GM18499 (cell line): ENCODE data around the gene ANXA7.
"Not testable (repeated sequence)": the region's sequence is repeated elsewhere in the genome, so short reads cannot be mapped to it uniquely, and the experiment has no call there.

Experiments used
- ATAC-seq: cut with Tn5 transposase; IDR thresholded peaks from one replicate; pipeline ENCODE4 v1.9.1; 2021; ENCODE audit warnings: moderate number of reproducible peaks; ENCODE audit not compliant: insufficient read depth, unreplicated experiment

ANXA7 gene

GRCh38 chr10:73357166-73357565 is 56.7 kb downstream of the ANXA7 start:
- ATAC-seq = no peak

DNA sequence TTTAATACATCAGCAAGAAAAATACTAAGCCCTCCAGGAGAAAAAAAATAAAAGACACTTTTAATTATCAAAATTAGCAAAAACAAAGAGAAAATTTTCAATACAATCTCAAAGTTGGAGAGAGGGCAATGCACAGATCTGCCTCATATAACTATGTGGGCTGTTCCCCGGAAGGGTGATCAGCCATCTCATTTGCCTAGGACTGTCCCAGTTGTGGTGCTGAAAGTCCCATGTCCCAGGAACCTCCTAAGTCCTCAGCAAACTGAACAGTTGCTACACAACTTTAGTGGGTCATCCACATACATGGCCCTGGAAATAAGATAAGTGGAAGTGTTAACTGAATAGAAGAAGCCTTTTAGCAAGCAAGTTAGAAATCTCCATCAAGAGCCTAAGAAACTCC is 69.6 kb downstream of the ANXA7 start:
- ATAC-seq = no peak

DNA sequence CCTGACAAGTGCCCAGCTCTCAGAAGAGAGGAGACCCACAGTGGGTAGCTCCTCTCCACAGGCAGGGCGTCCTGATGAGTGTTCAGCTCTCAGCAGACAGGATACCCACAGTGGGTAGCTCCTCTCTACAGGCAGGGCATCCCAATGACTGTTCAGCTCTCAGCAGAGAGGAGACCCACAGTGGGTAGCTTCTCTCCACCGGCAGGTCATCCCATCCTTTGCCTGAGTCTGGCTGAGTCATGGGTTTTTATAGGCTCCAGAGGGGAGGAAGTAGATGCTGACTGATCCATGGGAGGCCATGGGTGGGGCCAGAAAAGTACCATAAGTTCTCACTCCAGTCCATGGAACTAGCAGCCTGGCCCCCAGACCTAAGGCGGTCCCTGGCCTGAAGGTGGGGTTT is 73.7 kb downstream of the ANXA7 start:
- ATAC-seq = no peak

- ATAC-seq = no peak
Measured at GRCh38 chr10:73339436-73339835, 74.4 kb downstream of the ANXA7 start.

DNA sequence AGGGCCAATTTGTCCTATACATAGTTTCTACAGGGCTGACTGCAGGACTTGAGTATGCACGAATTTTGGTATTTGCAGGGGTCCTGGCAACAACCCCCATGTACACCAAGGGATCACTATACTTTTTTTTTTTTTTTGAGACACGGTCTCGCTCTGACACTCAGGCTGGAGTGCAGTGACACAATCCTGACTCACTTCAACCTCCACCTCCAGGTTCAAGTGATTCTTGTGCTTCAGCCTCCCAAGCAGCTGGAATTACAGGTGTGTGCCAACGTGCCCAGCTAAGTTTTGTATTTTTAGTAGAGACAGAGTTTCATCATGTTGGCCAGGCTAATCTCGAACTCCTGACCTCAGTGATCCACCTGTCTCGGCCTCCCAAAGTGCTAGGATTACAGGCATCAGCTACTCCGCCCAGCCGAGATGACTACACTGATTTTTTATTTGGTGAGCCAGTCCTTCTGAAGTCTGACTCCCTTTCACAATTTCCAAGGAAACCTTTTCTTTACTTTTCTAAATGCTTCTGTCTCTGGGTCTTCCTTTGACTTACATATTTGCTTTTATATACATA is 75.0 kb downstream of the ANXA7 start:
- no peak for ATAC-seq

DNA sequence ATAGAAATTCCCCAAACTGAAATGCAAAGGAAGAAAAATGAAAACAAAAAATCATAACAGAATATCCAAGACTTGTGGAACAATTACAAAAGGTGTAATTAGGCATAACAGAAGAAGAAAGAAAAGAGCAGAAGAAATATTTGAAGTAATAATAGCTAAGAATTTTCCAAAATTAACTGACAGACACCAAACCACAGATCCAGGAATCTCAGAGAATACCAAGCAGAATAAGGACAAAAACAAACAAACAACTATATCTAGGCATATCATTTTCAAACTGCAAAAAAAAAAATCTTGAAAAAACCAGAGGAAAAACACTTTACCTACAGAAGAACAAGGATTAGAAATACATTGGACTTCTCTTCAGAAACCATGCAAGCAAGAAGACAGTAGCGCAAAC is 80.7 kb downstream of the ANXA7 start:
- no peak for ATAC-seq

DNA sequence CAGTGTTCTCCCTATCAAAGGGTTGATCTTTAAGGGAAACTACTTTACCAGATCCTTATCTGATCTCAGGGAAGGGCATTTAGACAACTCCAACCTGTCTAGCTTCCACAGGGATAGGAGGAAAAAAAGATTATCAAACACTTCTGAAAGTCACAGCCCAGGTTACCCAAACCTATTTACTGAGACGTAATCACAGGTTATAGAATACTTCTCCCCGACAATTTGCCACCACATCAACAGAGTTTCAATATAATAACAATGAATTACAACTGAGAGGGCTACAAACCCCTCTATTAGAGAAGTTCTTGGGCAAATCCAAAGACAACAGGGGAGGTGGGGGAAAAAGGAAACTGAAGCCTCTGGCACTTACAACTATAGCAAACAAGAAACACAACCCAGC is 81.5 kb downstream of the ANXA7 start:
- ATAC-seq = no peak

GRCh38 chr10:73328523-73328922 is 85.3 kb downstream of the ANXA7 start:
- ATAC-seq = not testable (repeated sequence)

DNA sequence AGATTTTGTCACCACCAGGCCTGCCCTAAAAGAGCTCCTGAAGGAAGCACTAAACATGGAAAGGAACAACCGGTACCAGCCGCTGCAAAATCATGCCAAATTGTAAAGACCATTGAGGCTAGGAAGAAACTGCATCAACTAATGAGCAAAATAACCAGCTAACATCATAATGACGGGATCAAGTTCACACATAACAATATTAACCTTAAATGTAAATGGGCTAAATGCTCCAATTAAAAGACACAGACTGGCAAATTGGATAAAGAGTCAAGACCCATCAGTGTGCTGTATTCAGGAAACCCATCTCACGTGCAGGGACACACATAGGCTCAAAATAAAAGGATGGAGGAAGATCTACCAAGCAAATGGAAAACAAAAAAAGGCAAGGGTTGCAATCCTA is 88.6 kb downstream of the ANXA7 start:
- not testable (repeated sequence) for ATAC-seq
